Trophoblast cell (in vitro differentiated cells and primary cell): Measurements from ENCODE around the gene SCP2.

ENCODE experiments used
- DNase-seq, 2 donors: peaks; one replicate each; pipeline ENCODE4 v3.0.0-alpha.2; 2016
- H2AFZ ChIP-seq: 2 replicates; pipeline ENCODE4 v1.6.1; 2013; ENCODE audit warnings: low read length, moderate library complexity, mild to moderate bottlenecking; ENCODE audit not compliant: insufficient read depth, poor library complexity
- H2AK5ac ChIP-seq: 2 replicates; pipeline ENCODE4 v1.6.1; 2013; ENCODE audit warnings: mild to moderate bottlenecking, low read length
- H2BK120ac ChIP-seq: 2 replicates; pipeline ENCODE4 v1.6.1; 2013; ENCODE audit warnings: low read length, mild to moderate bottlenecking, moderate library complexity; ENCODE audit not compliant: insufficient read depth, poor library complexity
- H2BK12ac ChIP-seq: 2 replicates; pipeline ENCODE4 v1.6.1; 2013; ENCODE audit warnings: mild to moderate bottlenecking, low read length, moderate library complexity
- H2BK5ac ChIP-seq: 2 replicates; pipeline ENCODE4 v1.6.1; 2013; ENCODE audit warnings: low read length, low read depth, moderate library complexity, mild to moderate bottlenecking; ENCODE audit not compliant: poor library complexity
- H3K14ac ChIP-seq: 2 replicates; pipeline ENCODE4 v1.6.1; 2013; ENCODE audit warnings: mild to moderate bottlenecking, low read length
- H3K18ac ChIP-seq: 2 replicates; pipeline ENCODE4 v1.6.1; 2013; ENCODE audit warnings: mild to moderate bottlenecking, low read length
- H3K23ac ChIP-seq: 2 replicates; pipeline ENCODE4 v1.6.1; 2013; ENCODE audit warnings: low read length
- H3K27ac ChIP-seq: 2 replicates; pipeline ENCODE4 v1.5.1; 2013; ENCODE audit warnings: low read depth, mild to moderate bottlenecking, inconsistent platforms, low read length, moderate library complexity
- H3K27me3 ChIP-seq: 2 replicates; pipeline ENCODE4 v1.6.1; 2013; ENCODE audit warnings: inconsistent platforms, mild to moderate bottlenecking, low read length, moderate library complexity; ENCODE audit not compliant: insufficient read depth
- H3K36me3 ChIP-seq, 2 experiments: 1 replicate in 1 of 2; 2 replicates in 1 of 2; pipeline ENCODE4 v1.6.1; 2013; ENCODE audit warnings: low read length in 2 of 2, mild to moderate bottlenecking in 2 of 2, moderate library complexity in 1 of 2; ENCODE audit not compliant: insufficient read depth in 2 of 2, control insufficient read depth in 1 of 2
- H3K4ac ChIP-seq: 2 replicates; pipeline ENCODE4 v1.6.1; 2013; ENCODE audit warnings: low read depth, mild to moderate bottlenecking, low read length, moderate library complexity
- H3K4me1 ChIP-seq, 2 experiments: 1 replicate in 1 of 2; 2 replicates in 1 of 2; pipeline ENCODE4 v1.6.1; 2013; ENCODE audit warnings: low read length in 2 of 2, mild to moderate bottlenecking in 2 of 2, moderate library complexity in 1 of 2; ENCODE audit not compliant: insufficient read depth in 2 of 2, control insufficient read depth in 1 of 2
- H3K4me2 ChIP-seq: 2 replicates; pipeline ENCODE4 v1.6.1; 2013; ENCODE audit warnings: inconsistent platforms, mild to moderate bottlenecking, low read length, moderate library complexity
- H3K4me3 ChIP-seq: 2 replicates; pipeline ENCODE4 v1.5.1; 2013; ENCODE audit warnings: mild to moderate bottlenecking, low read depth, low read length, inconsistent platforms
- H3K79me1 ChIP-seq: one replicate; pipeline ENCODE4 v1.6.1; 2013; ENCODE audit warnings: low read length
- H3K79me2 ChIP-seq: 2 replicates; pipeline ENCODE4 v1.6.1; 2013; ENCODE audit warnings: low read length, mild to moderate bottlenecking; ENCODE audit not compliant: control insufficient read depth, insufficient read depth, poor library complexity
- H3K9ac ChIP-seq: 2 replicates; pipeline ENCODE4 v1.6.1; 2013; ENCODE audit warnings: mild to moderate bottlenecking, low read length
- H3K9me3 ChIP-seq: 2 replicates; pipeline ENCODE4 v1.6.1; 2013; ENCODE audit warnings: low read depth, mild to moderate bottlenecking, control low read depth, inconsistent platforms, low read length; ENCODE audit not compliant: insufficient read depth
- H4K12ac ChIP-seq: 2 replicates; pipeline ENCODE4 v1.6.1; 2013; ENCODE audit warnings: low read depth, mild to moderate bottlenecking, low read length, moderate library complexity
- H4K8ac ChIP-seq: 2 replicates; pipeline ENCODE4 v1.6.1; 2013; ENCODE audit warnings: low read depth, mild to moderate bottlenecking, low read length, moderate library complexity
- H4K91ac ChIP-seq: one replicate; pipeline ENCODE4 v1.6.1; 2013; ENCODE audit warnings: low read depth, mild to moderate bottlenecking, low read length, moderate library complexity
- WGBS: extraction: QIAGEN DNeasy Blood & Tissue Kit; methylation state at CpG from one replicate; pipeline ENCODE4 v1.1.7; 2013; ENCODE audit warnings: missing lambda C conversion rate; ENCODE audit not compliant: insufficient read length, insufficient coverage; ENCODE audit errors: extremely low coverage; 5-methylcytosine and 5-hydroxymethylcytosine counted together

Gene SCP2

DNA sequence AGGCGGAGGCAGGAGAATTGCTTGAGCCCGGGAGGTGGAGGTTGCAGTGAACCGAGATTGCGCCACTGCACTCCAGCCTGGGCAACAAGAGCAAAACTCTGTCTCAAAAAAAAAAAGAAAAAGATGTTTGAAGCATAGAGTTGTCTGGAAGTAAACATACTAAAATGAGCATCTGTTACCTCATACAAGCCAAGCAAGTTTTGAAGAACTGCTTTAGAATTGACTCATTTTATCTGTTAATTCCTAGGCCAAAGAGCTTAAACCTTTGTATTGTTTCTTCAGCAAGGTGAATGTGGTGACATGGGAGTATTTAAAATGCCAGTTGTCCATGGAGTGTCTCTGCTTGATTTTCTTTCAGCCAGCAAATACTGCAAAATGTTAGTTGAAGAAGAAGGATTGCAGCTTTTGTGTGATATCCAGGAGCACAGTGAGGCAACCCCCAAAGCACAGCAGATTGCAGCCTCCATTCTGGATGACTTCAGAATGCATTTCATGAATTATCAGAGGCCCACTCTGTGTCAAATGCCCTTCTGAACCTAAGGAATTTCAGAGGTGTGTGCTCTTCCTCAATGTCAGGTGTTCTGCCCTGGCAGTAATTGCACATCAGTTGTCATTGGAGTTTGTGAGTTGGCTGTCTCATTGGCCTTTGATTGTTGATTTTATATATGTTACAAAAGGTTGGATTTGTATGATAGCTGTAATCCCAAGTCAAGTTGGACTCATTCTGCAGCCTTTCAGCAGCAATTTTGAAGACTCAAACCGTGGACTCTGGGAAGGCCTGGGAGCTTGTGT lies 34.5 kb upstream of the SCP2 start:
- Histone ChIP-seq H3K36me3 (no peaks in the 10 kb centered on the region), H2BK5ac (no peak overlapping the region), H3K27me3 (no peaks in the 10 kb centered on the region), H3K79me2 (no peaks in the 10 kb centered on the region), H4K8ac (no peak overlapping the region), H2AK5ac (no peak overlapping the region), H3K4me2 (no peak overlapping the region), H3K9ac (no peak overlapping the region), H3K18ac (no peak overlapping the region), H3K14ac (no peak overlapping the region), H2BK12ac (no peak overlapping the region), H3K27ac (no peak overlapping the region), H3K4me1 (no peaks in the 10 kb centered on the region), H2BK120ac (no peak overlapping the region), H3K23ac (no peak overlapping the region), H2AFZ (no peak overlapping the region), H3K4me3 (no peak overlapping the region), H4K91ac (no peak overlapping the region), H4K12ac (no peak overlapping the region), H3K79me1 (no peaks in the 10 kb centered on the region), H3K9me3 (peaks cover 1% of the 10 kb centered on the region), H3K4ac (no peak overlapping the region)
- WGBS, result no CpG with 5 or more reads among the region's 5 CpGs
- peak; percentile 40 to 85 for DNase-seq

DNA sequence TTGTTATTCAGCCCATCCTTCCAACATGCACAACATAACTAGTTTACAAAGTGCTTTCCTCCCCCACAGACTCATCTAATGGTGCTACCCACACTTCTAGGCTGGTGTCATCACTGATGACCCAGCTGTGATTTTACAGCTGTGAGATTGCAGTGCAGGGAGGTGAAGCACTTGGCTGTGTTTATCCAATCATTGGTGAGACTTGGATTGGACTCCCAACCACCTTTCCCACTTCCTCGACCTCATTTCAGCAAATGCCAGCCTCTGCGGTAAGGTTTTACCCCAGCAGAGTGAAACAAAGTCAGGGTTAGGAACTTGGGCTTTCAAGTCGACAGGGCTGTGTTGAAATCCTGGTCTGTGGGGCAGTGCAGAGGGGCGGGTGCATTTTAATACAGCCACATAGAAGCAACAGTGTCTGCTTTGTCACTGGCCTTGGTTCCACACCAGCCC lies 27.6 kb upstream of the SCP2 start:
- H3K27me3 ChIP-seq, result no peaks in the 10 kb centered on the region
- H3K9ac ChIP-seq, result no peak overlapping the region
- H3K14ac ChIP-seq, result no peak overlapping the region
- no peaks in the 10 kb centered on the region for H3K4me1 ChIP-seq
- no peaks in the 10 kb centered on the region for H3K79me1 ChIP-seq
- H4K91ac ChIP-seq, result no peak overlapping the region
- no CpG with 5 or more reads among the region's 4 CpGs for WGBS
- no peak overlapping the region for H2BK5ac ChIP-seq
- H3K36me3 ChIP-seq, result no peaks in the 10 kb centered on the region
- no peak overlapping the region for H2AK5ac ChIP-seq
- H4K8ac ChIP-seq, result no peak overlapping the region
- H3K9me3 ChIP-seq, result no peaks in the 10 kb centered on the region
- no peaks in the 10 kb centered on the region for H3K79me2 ChIP-seq
- DNase-seq, result no peak
- H2BK12ac ChIP-seq, result no peak overlapping the region
- H4K12ac ChIP-seq, result no peak overlapping the region
- no peak overlapping the region for H3K27ac ChIP-seq
- no peak overlapping the region for H3K23ac ChIP-seq
- no peak overlapping the region for H2BK120ac ChIP-seq
- no peak overlapping the region for H3K4me3 ChIP-seq
- no peak overlapping the region for H3K4ac ChIP-seq
- H3K4me2 ChIP-seq, result no peak overlapping the region
- no peak overlapping the region for H2AFZ ChIP-seq
- no peak overlapping the region for H3K18ac ChIP-seq

DNA sequence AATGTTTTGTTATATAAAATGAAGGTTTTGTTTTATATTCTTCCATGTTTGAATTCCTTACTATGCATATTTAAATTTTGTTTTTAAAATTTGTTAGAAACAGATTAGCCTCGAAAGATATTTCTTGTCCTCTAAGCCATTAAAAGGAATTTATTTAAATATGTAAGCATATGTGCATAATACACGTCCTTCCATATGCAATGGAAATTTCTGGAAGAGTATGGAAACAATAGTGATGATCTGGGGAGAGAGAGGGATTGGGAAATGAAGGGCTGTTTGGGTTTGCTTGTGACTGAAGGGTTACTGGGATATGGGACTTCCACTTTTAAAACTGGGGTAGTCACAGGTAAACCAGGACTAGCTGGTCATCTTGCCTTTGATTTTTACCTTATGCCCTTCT lies 26.7 kb upstream of the SCP2 start:
- no peaks in the 10 kb centered on the region for H3K79me2 ChIP-seq
- H4K91ac ChIP-seq, result no peak overlapping the region
- no peak overlapping the region for H3K18ac ChIP-seq
- DNase-seq, result no peak
- no peak overlapping the region for H2BK5ac ChIP-seq
- H3K4ac ChIP-seq, result no peak overlapping the region
- no peak overlapping the region for H2BK120ac ChIP-seq
- WGBS, result no CpG with 5 or more reads among the region's 2 CpGs
- no peak overlapping the region for H3K4me2 ChIP-seq
- H3K23ac ChIP-seq, result no peak overlapping the region
- no peak overlapping the region for H3K4me3 ChIP-seq
- no peak overlapping the region for H4K12ac ChIP-seq
- no peak overlapping the region for H2AFZ ChIP-seq
- H2AK5ac ChIP-seq, result no peak overlapping the region
- H3K9me3 ChIP-seq, result no peaks in the 10 kb centered on the region
- no peak overlapping the region for H3K27ac ChIP-seq
- no peaks in the 10 kb centered on the region for H3K27me3 ChIP-seq
- no peak overlapping the region for H2BK12ac ChIP-seq
- H3K79me1 ChIP-seq, result no peaks in the 10 kb centered on the region
- no peak overlapping the region for H3K14ac ChIP-seq
- H3K36me3 ChIP-seq, result no peaks in the 10 kb centered on the region
- H4K8ac ChIP-seq, result no peak overlapping the region
- no peak overlapping the region for H3K9ac ChIP-seq
- peaks cover 1 to 3% of the 10 kb centered on the region in 2 experiments for H3K4me1 ChIP-seq

DNA sequence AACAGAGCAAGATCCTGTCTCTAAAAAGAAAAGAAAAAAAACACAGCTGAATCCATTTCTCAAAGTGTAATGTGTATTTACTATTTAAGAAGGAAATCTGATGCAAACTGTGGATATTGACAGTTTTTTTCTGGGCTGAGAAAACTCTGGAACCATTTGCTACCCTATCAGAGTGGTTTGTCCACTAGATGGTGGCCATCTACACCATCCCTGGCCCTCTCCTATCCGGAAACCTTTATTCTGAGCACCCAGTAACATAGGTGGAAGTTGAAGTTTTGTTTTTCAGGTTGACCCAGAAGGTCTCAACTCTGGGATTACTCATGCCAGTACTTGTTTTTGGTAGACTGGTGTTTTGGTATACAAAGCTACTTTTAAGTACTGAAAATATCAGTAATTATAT lies 25.7 kb upstream of the SCP2 start:
- Histone ChIP-seq H3K4ac (no peak overlapping the region), H3K4me2 (no peak overlapping the region), H2AK5ac (no peak overlapping the region), H3K14ac (no peak overlapping the region), H3K4me1 (peaks cover 10% of the 10 kb centered on the region in 2 experiments), H3K23ac (no peak overlapping the region), H3K79me2 (no peaks in the 10 kb centered on the region), H3K27me3 (no peaks in the 10 kb centered on the region), H3K4me3 (no peak overlapping the region), H3K9ac (no peak overlapping the region), H4K12ac (no peak overlapping the region), H3K9me3 (no peaks in the 10 kb centered on the region), H2BK5ac (no peak overlapping the region), H4K8ac (no peak overlapping the region), H3K18ac (no peak overlapping the region), H4K91ac (no peak overlapping the region), H3K36me3 (no peaks in the 10 kb centered on the region), H3K79me1 (peaks cover under 1% of the 10 kb centered on the region), H2BK12ac (no peak overlapping the region), H2BK120ac (no peak overlapping the region), H3K27ac (no peak overlapping the region), H2AFZ (no peak overlapping the region)
- WGBS, result no CpG with 5 or more reads among the region's 1 CpG
- no peak for DNase-seq
